OCI-M2 (cell line): ENCODE data around the gene PRPS1.
"Not testable (repeated sequence)": the region's sequence is repeated elsewhere in the genome, so short reads cannot be mapped to it uniquely, and the experiment has no call there.

ENCODE experiments used
- DNase-seq: peaks from one replicate; lab custom pipeline; 2025; ENCODE audit not compliant: unreplicated experiment; lab: John Stamatoyannopoulos, UW

The PRPS1 gene

DNA sequence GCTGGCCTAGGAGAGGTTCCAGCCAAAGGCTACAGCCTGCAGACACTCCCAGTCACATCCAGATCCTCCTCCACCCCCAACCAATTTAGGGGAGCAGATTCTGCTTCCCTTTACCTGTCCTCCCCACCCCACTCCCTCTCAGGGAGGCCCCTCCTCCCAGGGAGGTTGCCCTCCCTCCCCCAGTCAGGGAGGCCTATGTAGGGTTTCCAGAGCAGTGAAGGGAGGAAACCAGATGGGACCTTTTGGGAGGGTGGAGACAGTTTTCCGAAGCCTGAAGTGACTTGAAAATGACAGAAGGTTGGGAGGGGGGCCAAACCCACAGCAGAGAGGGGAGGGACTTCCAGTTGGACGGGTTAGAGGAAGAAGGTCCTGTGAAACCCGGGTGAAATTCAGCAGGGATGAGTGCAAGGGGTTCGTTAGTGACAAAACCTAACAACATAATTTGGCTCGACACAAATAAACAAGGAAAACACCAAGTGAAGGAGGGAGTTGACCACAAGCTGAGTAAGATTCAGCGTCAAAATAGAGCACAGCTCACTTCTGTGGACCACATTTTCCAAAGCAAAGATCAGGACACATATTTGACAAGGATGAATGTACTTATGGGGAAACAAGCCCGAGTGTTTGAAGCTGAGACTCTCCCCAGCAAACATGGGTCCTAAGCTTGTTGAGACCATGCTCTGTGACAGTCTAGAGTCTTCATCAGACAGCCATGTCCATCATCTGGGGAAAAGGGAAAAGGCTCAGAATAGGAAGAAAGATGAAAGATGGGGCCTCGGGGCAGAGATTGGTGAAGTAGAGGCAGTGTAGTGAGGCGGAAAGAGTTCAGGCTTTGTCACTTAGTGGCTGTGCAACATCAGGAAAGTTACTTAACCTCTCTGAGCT is 46.4 kb downstream of the PRPS1 start:
- no peak for DNase-seq

DNA sequence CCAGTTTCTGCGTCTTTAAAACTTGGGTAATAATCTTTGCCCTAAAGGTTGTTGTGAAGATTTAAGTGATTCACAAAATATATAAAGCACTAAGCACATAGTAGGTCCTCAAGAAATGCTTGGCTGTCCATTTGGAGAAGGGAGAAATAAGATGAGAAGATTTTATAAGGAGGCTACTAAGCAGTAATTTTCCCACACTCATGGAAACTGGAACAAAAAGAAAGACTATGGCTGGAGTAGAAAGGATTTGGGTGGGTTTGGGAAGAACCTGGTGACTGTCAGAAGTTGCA is 47.0 kb downstream of the PRPS1 start:
- no peak for DNase-seq

DNA sequence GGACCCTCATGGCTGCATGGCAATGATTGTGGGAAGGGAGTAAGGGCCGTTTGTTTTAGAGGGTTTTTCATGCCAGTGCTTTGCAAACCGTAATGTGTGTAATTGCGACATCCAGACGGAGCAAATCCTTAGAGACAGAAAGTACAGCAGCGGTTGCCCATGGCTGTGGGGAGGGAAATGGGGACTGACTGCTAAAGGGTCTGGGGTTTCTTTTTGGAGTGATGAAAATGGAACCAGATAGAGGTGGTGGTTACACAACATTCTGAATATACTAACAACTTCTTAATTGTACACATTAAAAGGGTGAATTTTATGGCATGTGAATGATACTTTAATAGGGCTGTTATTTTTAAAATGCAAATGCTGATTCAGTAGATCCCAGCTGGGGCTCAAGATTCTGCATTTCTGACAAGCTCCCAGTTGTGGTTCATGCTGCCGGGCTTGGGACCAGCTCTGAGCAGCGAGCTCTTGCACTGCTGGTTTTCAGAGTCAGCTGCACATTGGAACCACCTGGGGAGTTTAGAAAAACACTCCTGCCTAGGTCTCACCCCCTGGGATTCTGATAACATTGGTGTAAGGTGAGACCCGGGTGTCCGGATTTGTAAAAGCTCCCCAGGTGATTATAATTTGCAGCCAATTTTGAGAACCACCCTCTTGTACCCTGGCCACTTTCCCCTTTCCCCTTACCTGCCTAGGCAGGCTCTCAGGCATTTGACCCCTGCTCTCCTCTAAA is 47.7 kb downstream of the PRPS1 start:
- DNase-seq = no peak

DNA sequence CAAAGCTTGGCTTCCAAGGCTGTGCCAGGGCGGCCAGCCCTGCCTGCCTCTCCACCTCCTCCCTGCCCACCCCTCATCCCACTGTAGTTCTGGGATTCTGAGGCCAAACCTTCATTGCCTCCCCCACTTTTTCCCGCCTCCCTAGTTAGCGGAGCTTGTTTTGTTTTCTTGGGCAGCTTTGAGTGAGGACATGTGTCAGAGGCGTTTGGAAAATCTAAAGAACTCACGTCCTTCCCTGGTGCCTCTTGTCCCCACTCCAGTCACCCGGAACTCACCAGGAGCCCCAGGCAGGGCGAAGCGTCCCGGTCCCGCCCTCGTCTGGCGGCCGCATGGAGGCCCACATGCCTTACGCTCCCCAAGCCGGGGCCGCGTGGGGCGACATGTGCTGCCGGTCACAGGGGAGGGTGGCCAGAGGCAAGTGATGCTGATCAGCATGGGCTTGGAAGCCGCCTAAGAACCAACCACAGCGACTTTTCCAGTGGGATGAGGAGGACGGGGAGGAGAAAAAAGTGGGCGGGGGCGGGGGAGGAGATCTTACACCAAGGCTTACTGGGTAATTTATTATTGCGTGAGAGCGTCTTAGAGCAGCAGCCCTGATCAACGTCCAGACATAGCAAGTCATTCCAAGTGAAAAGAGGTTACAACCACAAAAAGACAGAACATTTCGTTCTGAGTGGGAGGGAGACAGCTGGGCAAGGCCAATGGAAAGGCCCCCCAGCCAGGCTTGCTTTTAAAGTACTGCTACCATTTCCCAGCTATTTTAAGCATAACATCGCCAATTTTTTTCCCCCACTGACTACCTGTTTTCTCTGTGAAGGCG is 48.5 kb downstream of the PRPS1 start:
- DNase-seq = no peak

DNA sequence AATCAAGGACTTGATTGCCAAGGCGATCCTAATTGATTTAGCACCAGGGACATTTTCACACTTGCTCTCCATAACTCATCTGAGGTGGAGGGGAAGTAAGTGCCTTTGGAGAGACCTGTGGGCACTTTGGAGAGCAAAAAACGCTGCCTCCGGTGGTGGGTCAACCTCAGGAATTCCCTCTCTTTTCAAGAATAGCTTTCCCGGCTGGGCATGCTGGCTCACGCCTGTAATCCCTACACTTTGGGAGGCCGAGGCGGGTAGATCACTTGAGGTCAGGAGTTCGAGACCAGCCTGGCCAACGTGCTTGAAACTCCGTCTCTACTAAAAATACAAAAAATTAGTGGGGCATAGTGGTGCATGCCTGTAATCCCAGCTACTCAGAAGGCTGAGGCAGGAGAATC is 49.2 kb downstream of the PRPS1 start:
- DNase-seq = no peak

DNA sequence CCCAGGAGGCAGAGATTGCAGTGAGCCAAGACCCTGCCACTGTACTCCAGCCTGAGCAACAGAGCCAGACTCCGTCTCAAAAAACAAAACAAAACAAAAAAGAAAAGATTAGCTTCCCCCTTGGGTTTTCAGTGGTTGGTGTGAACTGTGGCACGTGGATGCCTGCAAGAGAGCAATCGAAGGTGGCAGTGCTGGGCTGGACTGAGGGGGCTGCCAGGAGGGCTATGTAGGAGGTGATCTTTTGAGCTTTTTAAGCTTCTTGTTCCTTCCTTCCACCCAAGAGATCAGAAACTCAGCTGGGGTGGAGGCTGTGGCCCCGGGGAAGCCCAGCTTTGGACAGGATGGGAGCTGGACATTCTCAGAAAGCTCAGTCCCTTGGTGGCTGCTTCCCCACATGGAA is 49.6 kb downstream of the PRPS1 start:
- DNase-seq = no peak

DNA sequence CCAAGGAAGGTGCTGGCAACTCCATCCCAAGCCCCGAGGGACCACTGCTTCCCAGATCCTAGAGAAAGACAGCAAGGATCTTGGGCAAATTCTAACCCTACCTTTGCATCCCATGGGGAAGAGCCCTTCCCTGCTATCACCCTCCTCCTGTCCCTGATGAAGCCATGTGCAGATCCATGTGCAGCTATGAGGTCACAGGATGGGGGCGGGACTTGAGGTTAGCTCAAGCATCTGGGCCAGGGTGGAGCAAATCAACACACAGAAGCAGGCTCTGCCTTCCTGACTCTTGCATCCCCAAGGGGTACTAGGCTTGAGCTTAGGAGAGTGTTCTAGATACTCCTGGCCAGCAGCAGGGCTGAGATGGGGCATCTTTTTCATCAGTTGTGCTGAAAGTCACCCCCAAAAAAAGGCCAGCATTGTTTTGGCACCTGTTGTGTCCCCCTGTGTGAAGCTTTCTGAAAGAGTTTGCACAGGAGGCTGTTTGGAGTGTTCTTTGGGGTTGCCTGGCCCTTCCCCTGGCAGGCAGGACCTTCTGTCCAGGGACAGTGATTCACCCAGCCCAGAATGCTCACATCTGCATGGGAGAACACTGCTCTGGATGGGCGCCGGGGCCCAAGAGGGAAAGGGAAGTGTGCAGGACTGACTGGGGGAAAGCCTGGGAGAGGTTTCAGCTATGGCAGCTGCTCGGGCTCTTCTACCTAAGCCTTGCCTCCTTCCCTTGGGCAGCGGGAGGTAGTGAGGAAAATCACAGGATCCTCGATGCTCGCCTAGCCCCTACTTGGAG is 50.8 kb downstream of the PRPS1 start:
- no peak for DNase-seq

DNA sequence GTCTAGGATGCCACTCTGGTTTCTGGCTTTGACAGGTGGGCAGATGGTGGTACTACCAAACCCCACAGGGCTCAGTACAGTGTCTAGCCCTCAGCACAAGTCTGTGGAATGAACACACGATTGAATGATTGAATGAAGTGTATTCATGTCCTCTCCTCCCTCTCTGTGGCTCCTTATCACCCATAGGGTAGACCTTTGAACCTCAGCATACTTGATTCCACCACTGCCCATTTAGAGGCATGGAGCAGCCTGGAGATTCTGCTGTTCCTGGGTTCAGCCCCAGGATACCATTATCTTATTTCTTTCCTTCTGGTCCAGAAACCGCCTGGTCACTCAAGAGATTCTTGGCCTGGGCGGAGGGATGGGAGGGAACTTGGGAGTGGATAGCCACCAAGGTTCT is 53.9 kb downstream of the PRPS1 start:
- DNase-seq = no peak

DNA sequence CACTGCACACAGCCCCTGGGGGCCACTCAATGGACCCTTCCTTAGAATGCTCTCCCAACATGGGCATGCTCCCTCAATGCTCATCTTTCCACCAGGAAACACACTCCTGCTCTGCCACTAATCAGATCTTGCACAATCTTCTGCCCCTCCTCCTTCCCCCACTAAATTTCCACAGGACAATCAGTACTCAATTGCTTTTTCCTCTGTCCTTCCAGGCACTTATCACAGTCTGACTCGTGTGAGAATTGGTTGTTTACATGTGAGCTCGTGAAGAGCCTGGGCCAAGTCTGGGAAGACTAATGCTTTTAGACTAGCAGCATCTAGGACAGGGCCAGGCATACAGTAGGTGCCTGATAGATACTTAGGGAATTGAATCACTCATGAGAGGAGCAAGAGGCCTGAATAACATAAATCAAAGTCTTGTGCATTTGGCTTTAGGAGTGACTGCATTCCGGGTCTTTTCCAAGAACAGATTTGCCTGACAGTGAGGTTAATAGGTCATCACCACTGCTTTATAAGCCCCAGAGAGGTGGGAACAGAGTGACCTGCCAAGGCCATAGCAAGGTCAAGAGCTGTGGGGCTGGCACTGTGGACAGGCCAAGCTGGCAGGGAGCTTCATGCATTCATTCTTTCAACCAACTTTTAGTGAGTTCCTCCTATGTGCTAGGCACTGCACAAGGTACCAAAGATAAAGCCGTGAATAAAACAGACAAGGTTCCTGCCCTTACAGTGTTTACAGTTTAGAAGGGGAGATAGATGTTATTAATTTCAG is 55.0 kb downstream of the PRPS1 start:
- DNase-seq = no peak

DNA sequence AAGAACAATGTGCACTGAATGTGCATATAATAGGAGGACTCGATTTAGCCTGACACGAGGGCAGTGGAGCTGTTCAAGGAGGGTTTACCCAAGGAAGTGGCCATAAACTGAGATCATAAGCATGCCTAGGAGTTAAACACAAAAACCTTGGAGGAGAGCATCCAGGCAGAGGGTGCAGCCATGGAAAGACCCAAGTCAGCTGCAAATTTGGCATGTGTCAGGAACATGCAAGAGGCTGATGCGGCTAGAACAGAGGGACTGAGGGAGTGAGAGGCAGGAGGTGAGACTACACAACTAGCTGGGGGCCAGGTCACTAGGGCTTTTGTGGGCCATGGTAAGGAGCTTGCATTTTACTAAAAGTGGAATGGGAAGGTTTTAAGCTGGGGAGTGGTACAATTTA is 55.6 kb downstream of the PRPS1 start:
- DNase-seq = no peak

DNA sequence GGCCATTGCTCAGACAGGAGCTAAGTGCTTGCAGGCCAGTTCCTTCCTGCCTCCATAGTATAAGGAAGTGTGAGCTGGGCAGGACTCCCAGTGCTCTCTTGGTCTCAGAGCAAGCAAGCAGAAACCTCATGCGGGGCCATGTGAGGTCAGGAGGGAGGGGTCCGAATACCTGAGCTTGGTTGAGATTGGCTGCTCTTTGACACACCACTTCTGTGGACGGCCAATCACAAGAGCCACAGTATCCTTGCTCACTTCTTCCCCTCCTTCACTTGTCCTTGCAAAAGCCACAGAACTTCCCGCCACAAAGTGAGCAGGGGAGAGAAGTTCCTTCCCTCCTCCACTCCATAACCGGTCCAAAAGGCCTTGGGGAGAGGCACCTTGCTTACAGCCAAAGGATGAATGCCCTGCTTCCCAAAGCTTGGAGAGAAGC is 56.7 kb downstream of the PRPS1 start:
- no peak for DNase-seq

DNA sequence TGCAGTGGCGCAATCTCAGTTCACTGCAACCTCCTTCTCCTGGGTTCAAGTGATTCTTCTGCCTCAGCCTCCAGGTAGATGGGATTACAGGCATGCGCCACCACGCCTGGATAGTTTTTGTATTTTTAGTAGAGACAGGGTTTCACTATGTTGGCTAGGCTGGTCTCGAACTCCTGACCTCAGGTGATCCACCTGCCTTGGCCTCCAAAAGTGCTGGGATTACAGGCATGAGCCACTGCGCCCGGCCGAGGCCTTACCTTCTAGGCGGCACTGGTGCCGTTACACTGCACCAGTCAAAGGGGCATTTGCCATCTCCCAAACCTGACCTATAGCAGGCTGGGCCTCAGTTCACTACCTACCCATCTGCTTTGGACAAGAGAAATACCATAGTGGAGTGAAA is 57.3 kb downstream of the PRPS1 start:
- DNase-seq = not testable (repeated sequence)

DNA sequence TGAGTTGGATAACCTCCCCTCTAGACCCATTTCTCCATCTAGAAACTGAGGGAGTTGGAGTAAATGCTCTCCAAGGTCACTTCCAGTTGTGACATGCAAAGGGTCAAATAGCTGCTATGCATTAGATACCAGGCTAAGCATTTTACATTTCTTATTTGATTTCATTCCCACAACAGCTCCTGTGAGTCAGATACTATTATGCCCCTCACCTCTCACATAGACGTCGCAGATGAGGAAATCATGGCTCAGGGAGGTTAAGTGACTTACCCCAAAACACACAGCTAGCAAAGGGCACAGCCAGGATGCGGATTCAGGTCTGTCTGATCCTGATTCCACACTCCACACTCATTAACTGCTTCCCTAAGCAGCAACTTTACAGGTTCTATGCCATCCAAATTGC is 57.7 kb downstream of the PRPS1 start:
- DNase-seq = no peak

DNA sequence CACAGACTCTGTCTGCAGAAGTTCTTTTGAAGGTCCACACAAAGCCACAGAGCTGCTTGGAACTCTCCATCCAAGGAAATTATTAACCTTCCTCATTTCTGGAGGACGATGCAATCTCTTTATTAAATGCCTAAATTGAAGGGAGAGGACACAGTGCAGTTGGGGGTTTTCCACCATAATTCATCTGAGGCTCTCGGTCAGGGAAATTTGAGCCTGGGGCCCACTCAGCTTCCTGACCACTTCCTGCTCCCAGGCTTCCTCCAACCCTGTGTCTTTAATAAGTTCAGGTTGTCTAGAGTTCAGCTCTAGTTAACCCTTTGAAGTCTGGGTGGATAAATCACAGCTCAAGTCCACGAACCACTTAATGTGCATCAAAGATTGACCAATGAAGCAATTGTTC is 58.5 kb downstream of the PRPS1 start:
- no peak for DNase-seq

DNA sequence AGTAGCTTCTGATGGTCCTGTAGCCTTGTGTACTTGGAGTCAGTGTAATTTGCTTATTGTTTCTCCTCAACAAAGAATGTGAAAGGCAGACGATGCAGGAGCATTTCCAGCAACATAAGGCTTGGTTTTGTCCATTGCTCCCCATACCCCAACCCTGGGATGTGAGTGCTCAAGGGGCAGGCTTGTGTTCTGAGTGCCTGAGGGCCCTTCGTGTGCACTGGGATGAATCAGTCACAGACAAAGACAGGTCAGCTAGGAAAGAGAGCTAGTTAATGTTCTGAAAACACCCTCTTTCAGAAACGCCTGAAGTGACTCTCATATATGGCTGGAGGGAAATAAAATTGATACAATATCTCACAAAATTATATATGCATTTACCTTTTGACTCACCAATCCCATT is 59.1 kb downstream of the PRPS1 start:
- DNase-seq = no peak

DNA sequence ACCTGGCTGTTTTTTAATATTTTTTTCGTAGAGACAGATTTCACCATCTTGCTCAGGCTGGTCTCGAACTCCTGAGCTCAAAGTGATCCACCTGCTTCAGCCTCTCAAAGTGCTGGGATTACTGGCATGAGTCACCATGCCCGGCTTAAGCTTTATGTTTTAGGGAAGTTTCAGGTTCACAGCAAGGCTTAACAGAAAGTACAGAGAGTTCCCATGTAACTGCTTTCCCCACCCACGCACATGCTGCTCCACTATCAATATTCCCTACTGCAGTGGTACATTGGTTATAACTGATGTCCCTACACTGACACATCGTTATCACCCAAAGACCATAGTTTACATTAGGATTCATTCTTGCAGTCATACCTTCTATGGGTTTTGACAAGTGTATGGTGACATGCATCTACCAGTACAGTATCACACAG is 62.7 kb downstream of the PRPS1 start:
- DNase-seq = no peak

DNA sequence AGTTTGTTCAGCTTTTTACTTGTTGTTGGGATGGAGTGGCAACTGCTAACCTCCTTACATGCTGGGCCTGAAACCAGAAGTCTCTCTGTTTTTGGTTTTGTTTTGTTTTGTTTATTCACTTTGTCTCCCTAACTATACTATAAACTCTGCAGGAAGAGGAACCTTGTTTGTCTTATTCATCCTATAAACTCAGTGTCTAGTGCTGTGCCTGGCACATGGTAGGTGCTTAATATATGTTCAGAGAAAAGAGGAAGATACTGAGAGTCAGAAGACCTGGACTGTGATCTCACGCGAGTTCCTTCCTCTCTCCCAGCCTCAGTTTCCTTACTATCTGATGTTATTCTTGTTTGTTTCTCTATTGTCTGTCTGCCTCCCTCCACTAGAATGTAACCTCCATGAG is 71.3 kb downstream of the PRPS1 start:
- DNase-seq = no peak

DNA sequence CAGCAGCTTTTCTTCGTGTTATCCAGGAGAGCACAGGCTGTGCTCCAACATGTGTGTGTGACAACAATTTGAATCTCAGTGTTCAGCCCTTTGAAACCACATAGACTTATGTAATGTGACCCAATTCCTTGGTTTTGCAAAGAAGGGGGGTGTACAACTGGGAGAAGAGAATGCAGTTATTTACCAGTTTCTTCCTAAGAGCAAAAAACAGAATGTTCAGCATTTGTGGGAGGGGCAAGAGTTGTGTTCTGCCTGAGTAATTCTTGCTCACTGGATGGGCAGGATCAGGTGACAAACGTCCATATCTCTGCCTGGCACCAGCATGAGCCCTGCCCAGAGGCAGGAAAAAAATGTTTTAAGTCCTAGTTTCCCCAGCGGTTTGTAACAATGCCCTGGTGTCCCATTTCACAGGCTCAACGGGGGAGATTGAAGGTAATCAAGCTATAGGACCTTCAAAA is 72.0 kb downstream of the PRPS1 start:
- no peak for DNase-seq
